A549 treated with CpdA at 1 μM for 4 hours (cell line): ENCODE data around the gene TOM1L2. TPM values are rescaled to one million over a fixed set of nuclear protein-coding genes. Genes with fewer than 3 reads are reported as not detected.

Source experiments
- total RNA-seq: library from RNA; stranded (reverse); fragments of 200-300 nt; extraction: Qiagen RNA extraction; gene quantifications from 5 replicates; pipeline ENCODE4 v1.2.3, GENCODE V29; 2022; ENCODE audit warnings: low read depth

The TOM1L2 gene
- total RNA-seq: 17.4 to 23.5 TPM (median 20.0 TPM) in 5 replicates

DNA sequence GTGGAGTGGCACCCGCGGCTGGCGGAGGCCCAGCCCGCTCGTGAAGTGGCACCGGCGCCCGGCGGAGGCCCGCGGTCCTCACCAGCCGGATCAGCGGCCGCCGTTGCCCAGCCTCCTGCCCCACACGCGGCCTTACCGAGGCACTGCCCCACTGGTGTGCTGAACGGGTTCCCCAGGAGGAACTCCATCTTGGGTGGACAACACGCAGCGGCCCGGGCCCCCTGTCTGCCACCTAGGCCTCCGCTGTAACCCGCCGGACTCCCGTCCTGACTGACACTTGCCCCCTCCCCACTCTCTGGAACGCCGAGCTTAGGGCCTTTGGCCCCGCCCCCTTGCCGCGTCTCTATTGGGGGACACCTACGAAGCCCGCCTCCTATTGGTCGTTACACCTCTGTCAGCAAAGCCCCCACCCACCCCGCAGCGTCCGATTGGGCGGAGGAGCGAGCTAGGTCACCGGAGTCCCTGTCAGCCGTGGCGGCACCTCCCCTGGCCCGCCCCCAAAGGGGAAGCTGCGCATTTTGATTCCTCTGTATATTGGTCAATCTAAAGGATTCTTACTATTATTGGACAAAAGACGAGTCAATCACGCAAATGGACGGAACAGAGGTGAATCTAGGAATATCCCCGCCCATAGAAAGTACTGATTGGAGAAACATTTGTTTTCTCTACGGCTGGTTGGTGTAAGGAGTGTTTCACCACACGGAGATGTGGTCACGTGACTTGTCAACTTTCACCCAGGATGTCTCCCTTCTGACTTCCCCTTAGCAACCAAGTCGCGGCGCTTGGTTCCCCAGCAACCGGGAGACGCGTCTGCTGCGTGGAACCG lies at the start of gene TOM1L2, which contains the start of gene DRC3:
Gene TOM1L2 (minus strand): TSS at position 275 of the 826 bp plus-strand sequence. CDS start 87 bp downstream, at position 188.
Gene DRC3 (plus strand): TSS at position 737 of the 826 bp plus-strand sequence. CDS start 4,737 bp downstream, outside the sequence.

DNA sequence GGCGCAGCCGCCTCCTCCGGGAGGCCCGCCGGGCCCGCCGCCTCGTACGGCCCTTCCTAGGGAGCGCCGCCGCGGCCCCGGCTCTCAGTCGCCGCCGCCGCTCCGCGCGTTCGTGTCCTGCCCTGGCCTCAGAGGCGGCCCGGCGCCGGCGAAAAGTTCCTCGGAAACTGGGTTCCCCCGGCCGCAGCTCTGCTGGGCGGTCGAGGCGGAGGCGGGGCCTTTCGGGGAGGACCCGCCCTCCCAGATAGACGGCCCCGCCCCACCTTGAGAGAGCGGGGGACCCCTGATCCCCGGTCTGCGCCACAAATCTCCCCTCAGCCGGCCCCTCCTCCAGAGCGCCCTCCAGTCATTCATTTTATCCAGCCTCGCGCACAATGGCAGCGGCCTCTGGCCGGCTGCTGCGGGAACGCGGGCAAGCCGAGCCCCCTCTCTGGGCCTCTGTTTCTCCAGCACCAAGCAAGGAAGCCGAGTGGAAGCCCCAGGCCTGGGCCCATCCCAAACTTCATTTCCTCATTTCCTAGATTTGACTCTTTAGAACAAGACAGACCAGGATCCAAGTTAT lies 135.3 kb downstream of the TOM1L2 start, which contains the start of gene SREBF1:
Gene SREBF1 (minus strand): TSS at position 169 of the 562 bp plus-strand sequence. CDS start 169 bp downstream, outside the sequence.

Other genes starting within 250 kb of the TOM1L2 start
- gene SREBF1, start 135.4 kb downstream of the TOM1L2 start, total RNA-seq: 69.0 to 91.6 TPM (median 79.9 TPM) in 5 replicates
- 1.3 to 3.4 TPM (median 2.5 TPM) in 5 replicates for gene DRC3, start 462 bp upstream of the TOM1L2 start, total RNA-seq
- gene ATPAF2, start 66.8 kb upstream of the TOM1L2 start, total RNA-seq: 23.9 to 31.3 TPM (median 27.8 TPM) in 5 replicates
- gene GID4, start 67.0 kb upstream of the TOM1L2 start, total RNA-seq: 11.2 to 13.0 TPM (median 12.4 TPM) in 5 replicates
- 43.3 to 57.3 TPM (median 54.9 TPM) in 5 replicates for gene DRG2, start 115.5 kb upstream of the TOM1L2 start, total RNA-seq
- 0.14 to 0.33 TPM (median 0.22 TPM) in 5 replicates for gene MYO15A, start 136.4 kb upstream of the TOM1L2 start, total RNA-seq
- gene ALKBH5, start 211.4 kb upstream of the TOM1L2 start, total RNA-seq: 49.9 to 62.3 TPM (median 54.3 TPM) in 5 replicates